OCI-LY1 (cell line): ENCODE measurements around the gene ZDHHC20.

Source experiments
- H2AFZ ChIP-seq: fragments of 200-600 bp; sonication (generic), shearing (Covaris generic); 2 replicates; pipeline ENCODE4 v1.6.0; 2014; ENCODE audit warnings: antibody characterized with exemption, mild to moderate bottlenecking, low read length
- H3F3A ChIP-seq: fragments of 200-600 bp; sonication (generic), shearing (Covaris generic); 2 replicates; pipeline ENCODE4 v1.6.0; 2014; ENCODE audit warnings: mild to moderate bottlenecking, antibody characterized with exemption, low read length, moderate library complexity; ENCODE audit not compliant: insufficient read depth
- H3K27ac ChIP-seq: fragments of 200-600 bp; sonication (generic); 2 replicates; pipeline ENCODE4 v1.5.1; 2014; ENCODE audit warnings: low read length, mixed run types, mild to moderate bottlenecking, low read depth; ENCODE audit not compliant: poor library complexity, severe bottlenecking
- H3K27me3 ChIP-seq: fragments of 200-600 bp; sonication (generic); 2 replicates; pipeline ENCODE4 v1.6.0; 2014; ENCODE audit warnings: antibody characterized with exemption, mild to moderate bottlenecking, low read length, moderate library complexity; ENCODE audit not compliant: insufficient read depth
- H3K36me3 ChIP-seq: fragments of 200-600 bp; sonication (generic); 2 replicates; pipeline ENCODE4 v1.6.1; 2014; ENCODE audit warnings: mild to moderate bottlenecking, antibody characterized with exemption, low read length, moderate library complexity, mixed read lengths; ENCODE audit not compliant: insufficient read depth
- H3K4me1 ChIP-seq: fragments of 200-600 bp; sonication (generic); 2 replicates; pipeline ENCODE4 v1.5.1; 2014; ENCODE audit warnings: mild to moderate bottlenecking, low read length, moderate library complexity; ENCODE audit not compliant: insufficient read depth, severe bottlenecking
- H3K4me2 ChIP-seq: fragments of 200-600 bp; sonication (generic), shearing (Covaris generic); 2 replicates; pipeline ENCODE4 v1.6.1; 2014; ENCODE audit warnings: low read length
- H3K4me3 ChIP-seq: fragments of 200-600 bp; sonication (generic); 2 replicates; pipeline ENCODE4 v1.5.1; 2014; ENCODE audit warnings: low read length, low read depth, mild to moderate bottlenecking, mixed read lengths; ENCODE audit not compliant: poor library complexity, severe bottlenecking
- H3K79me2 ChIP-seq: fragments of 200-600 bp; shearing (Covaris generic); 2 replicates; pipeline ENCODE4 v1.6.1; 2016; ENCODE audit warnings: mixed run types, low read length, mixed read lengths; ENCODE audit not compliant: insufficient read depth
- H3K9ac ChIP-seq: fragments of 200-600 bp; sonication (generic), shearing (Covaris generic); 2 replicates; pipeline ENCODE4 v1.6.1; 2014; ENCODE audit warnings: mild to moderate bottlenecking, low read length, mixed read lengths
- H3K9me2 ChIP-seq: fragments of 200-600 bp; sonication (generic), shearing (Covaris generic); 2 replicates; pipeline ENCODE4 v1.6.1; 2014; ENCODE audit warnings: low read depth, mild to moderate bottlenecking, low read length, mixed read lengths
- H3K9me3 ChIP-seq: fragments of 200-600 bp; shearing (Covaris generic); 2 replicates; pipeline ENCODE4 v1.6.1; 2014; ENCODE audit warnings: low read length, mixed read lengths
- H4K20me1 ChIP-seq: fragments of 200-600 bp; sonication (generic), shearing (Covaris generic); 2 replicates; pipeline ENCODE4 v1.6.0; 2016; ENCODE audit warnings: mild to moderate bottlenecking, low read length; ENCODE audit not compliant: insufficient read depth
- EZH2 ChIP-seq: fragments of 200-600 bp; sonication (generic), shearing (Covaris generic); IDR thresholded peaks from 2 replicates; pipeline ENCODE4 v1.8.0; 2017; ENCODE audit warnings: borderline replicate concordance, mixed run types, mild to moderate bottlenecking, antibody characterized with exemption, low read length, moderate library complexity, mixed read lengths
- TF ChIP-seq, protein P1 (sequence below): fragments of 200-600 bp; sonication (generic), shearing (Covaris generic); IDR thresholded peaks from 2 replicates; pipeline ENCODE4 v1.5.1; 2017; ENCODE audit warnings: mild to moderate bottlenecking, antibody characterized with exemption, low read length, moderate library complexity, mixed read lengths

ZDHHC20 gene

DNA sequence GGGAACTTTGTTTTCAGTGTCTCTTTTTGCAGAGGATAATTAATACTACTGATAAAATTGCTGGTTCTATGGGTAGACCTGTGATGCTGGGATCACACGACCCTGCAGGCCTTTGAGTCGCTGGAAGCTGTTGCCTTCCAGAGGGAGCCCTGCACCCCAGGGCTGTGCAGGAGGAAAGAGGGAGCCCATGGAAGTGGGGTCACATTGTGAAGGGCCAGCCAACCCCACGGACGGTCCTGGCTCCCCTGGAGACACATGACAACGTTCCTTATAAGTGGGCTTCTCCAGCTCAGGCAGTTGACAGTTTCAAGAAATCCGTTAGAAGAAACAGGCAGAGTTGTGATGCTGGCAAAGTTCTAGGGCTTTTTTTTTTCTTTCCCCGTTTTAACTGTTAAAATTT, 98.0 kb downstream of the ZDHHC20 start:
- Histone ChIP-seq H3K4me2 (no peak overlapping the region), H3K4me1 (no peaks in the 10 kb centered on the region)

DNA sequence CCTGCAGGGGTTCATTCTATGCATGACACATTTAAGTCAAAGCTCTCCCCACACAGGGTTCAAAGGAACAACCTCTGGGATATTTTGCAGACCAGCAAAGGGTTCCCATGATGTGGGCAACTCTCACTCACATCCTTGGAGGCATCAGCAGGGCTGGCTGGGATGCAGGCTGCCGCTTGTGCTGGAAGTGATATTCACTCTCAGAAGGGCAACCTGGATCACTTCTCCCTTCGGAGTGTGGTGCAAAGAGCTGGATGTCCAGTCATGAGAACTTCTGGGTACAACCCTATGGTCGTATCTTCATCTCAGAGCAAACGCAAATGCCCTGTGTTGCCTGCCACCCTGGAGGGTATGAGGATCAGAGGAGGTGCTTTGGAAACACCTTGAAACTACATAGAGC, 98.6 kb downstream of the ZDHHC20 start:
- Histone ChIP-seq H3K4me1 (no peaks in the 10 kb centered on the region), H4K20me1 (no peaks in the 10 kb centered on the region), H3K4me3 (no peak overlapping the region), H3F3A (no peaks in the 10 kb centered on the region), H3K79me2 (no peaks in the 10 kb centered on the region), H3K9me3 (no peaks in the 10 kb centered on the region), H3K27me3 (no peaks in the 10 kb centered on the region), H3K9me2 (no peaks in the 10 kb centered on the region), H3K4me2 (no peak overlapping the region), H2AFZ (no peak overlapping the region), H3K36me3 (no peaks in the 10 kb centered on the region), H3K27ac (no peak overlapping the region), H3K9ac (no peak overlapping the region)
- TF ChIP-seq, protein P1, sequence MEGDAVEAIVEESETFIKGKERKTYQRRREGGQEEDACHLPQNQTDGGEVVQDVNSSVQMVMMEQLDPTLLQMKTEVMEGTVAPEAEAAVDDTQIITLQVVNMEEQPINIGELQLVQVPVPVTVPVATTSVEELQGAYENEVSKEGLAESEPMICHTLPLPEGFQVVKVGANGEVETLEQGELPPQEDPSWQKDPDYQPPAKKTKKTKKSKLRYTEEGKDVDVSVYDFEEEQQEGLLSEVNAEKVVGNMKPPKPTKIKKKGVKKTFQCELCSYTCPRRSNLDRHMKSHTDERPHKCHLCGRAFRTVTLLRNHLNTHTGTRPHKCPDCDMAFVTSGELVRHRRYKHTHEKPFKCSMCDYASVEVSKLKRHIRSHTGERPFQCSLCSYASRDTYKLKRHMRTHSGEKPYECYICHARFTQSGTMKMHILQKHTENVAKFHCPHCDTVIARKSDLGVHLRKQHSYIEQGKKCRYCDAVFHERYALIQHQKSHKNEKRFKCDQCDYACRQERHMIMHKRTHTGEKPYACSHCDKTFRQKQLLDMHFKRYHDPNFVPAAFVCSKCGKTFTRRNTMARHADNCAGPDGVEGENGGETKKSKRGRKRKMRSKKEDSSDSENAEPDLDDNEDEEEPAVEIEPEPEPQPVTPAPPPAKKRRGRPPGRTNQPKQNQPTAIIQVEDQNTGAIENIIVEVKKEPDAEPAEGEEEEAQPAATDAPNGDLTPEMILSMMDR, result no peak
- TF ChIP-seq EZH2, result no peak

More for the DNA sequence above, 98.0 kb downstream of the ZDHHC20 start:
- Histone ChIP-seq H2AFZ (no peak overlapping the region), H3K9me3 (no peaks in the 10 kb centered on the region), H3K27me3 (no peaks in the 10 kb centered on the region), H4K20me1 (no peaks in the 10 kb centered on the region), H3K79me2 (no peaks in the 10 kb centered on the region), H3K4me3 (no peak overlapping the region), H3K27ac (no peak overlapping the region), H3K9me2 (no peaks in the 10 kb centered on the region), H3F3A (no peaks in the 10 kb centered on the region), H3K9ac (no peak overlapping the region), H3K36me3 (no peaks in the 10 kb centered on the region)
- no peak for TF ChIP-seq EZH2
- TF ChIP-seq, protein P1, result no peak

DNA sequence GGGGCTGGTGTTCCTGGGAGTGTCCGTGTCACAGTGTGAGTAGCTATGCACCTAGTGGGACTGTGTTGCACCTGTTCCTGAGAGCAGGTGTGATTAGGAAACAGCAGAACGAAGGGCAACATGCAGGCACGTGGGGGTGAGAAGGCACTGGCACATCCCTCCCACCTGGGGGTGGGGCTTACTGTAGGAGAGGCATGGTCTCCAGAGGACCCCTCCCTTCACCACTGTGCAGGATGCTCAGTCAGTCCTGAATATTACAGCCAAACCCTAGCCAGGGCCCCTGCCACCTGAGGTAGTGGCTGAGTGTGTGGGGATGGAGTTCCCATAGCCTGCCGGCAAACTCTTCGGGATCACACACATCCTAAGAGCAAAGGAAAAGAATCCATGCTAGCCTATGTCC, 99.2 kb downstream of the ZDHHC20 start:
- Histone ChIP-seq H3K27me3 (no peaks in the 10 kb centered on the region), H3K4me2 (no peak overlapping the region)

More for the DNA sequence above, 99.2 kb downstream of the ZDHHC20 start:
- no peaks in the 10 kb centered on the region for H3K36me3 ChIP-seq
- no peak overlapping the region for H3K27ac ChIP-seq
- no peak overlapping the region for H2AFZ ChIP-seq
- no peaks in the 10 kb centered on the region for H3F3A ChIP-seq
- no peaks in the 10 kb centered on the region for H3K9me2 ChIP-seq
- H3K9ac ChIP-seq, result no peak overlapping the region
- no peaks in the 10 kb centered on the region for H4K20me1 ChIP-seq
- H3K9me3 ChIP-seq, result no peaks in the 10 kb centered on the region
- H3K4me3 ChIP-seq, result no peak overlapping the region
- no peaks in the 10 kb centered on the region for H3K4me1 ChIP-seq
- TF ChIP-seq, protein P1, result no peak
- TF ChIP-seq EZH2, result no peak
- H3K79me2 ChIP-seq, result no peaks in the 10 kb centered on the region
